Measurements from ENCODE around the gene USP26.
"Not testable (repeated sequence)": the region's sequence is repeated elsewhere in the genome, so short reads cannot be mapped to it uniquely, and the experiment has no call there.

USP26 gene

DNA sequence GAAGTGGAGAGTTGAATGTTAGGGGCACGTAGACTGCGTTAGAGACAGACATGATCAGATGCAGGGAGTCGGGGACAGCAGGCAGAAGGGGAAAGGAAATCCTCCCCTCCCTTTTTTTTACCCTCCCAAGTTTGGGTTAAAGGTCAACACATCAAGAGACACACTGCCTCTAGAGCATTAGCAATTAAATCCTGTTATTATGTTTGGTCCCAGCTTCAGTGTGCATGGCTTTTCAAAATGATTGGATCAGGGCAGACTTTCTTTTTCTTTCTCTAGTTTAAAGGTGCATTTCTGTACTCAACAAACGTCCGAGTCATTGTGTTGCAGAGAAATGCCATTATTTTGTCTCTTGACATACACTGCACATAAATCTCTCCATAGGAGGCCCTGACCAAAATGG, 63.9 kb downstream of the USP26 start:
- no peak for DNase-seq

DNA sequence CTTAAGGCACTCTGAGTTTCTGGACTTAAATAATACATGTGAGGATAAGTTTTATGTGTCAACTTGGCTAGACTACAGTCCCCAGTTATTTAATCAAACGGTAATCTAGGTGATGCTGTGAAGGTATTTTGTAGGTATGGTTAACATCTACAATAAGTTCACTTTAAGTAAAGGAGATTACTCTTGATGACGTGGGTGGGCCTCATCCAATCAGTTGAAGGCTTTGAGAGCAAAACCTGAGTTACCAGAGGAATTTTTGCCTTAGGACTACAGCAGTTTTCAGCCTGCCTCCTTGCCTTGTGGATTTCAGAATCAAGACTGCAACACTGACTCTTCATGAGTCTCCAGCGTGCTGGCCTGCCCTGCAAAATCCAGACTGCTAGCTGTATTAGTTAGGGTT, 78.7 kb downstream of the USP26 start:
- DNase-seq = no peak

DNA sequence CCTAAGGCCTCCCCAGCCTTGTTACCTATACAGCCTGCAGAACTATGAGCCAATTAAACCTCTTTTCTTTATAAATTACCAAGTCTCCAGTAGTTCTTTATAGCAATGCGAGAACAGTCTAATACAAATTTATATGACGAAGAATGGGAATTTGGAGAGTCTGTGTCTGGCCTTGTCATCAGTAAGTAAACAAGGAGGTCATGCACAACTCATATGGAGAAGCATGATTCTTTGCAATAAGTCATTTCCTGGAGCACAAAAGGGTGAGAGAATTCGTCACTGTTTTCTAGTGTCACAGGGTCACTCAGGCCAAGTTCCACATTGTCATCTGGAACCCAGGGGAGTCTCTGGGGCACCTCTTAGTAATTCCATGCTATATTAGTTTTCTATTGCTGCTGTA, 89.5 kb downstream of the USP26 start:
- no peak for DNase-seq

DNA sequence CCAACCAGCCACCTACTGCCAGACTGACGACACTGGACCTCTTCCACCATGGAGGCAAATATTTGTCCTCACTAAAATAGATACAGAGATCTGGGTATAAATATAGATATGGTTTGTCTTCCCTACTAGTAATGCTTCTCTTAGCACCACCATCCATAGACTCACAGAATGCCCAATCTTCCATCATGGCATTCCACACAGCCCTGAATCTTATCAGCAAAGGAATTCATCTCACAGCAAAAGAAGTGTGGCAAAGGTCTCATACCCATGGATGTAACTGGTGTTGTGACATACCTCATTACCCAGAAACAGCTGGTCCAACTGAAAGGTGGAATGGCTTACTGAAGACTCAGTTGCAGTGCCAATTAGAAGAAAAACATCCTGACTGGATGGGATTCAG, 91.3 kb downstream of the USP26 start:
- DNase-seq = no peak

DNA sequence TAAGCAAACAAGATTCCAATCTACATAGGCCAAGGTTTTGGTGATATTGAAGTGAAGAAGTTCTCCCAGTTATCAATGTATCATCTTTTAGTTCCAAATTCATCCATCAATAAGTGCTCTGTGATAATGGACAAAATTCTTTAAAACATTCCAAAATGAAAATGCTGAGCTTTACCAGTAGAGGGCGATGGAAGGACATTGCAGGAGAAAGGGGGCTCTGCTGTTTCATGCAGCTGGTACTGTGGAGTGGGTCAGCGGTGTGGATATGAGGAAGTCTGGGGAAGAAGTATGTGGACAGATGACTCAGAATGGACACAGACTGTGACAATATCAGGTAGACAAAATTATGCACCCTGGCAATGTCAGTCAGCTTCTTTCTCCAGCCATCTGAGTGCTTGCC, 91.9 kb downstream of the USP26 start:
- peak; percentile 20 to 21 for DNase-seq

DNA sequence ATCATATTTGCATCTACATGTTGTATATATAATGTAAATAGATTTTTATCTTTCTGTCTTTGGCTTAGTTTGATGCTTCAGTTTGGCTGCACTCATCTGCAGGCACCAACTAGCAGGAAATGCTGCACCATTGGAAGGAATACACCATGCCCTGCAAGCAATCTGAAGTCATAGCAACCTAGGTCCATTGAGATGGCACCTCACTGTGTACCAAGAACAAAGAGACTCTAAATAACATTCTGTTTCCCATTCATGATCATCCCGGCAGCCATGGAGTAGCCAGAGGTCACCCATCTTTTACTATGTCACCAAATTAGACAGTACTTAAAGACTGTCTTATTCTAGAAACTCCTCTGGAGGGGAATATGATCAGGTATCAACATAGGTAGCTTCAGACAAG, 97.7 kb downstream of the USP26 start:
- DNase-seq = no peak

DNA sequence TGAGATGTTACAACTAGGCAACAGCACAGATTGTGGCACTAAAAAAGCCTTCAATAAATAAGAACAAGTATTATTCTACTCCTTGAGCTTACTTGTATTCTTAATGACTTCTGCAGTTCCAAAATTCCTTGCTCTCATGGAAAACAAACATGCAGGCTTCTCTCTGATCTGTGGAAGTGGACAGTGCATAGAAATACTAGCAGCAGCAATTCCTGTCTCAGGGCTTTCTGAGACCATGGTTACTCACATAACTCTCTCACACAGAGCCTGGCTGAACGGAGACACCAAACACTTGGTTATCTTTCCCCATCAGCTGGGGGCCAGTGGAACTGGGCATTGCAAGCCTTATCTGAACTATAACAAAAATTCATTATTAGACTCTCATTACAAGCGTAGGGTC, 106.1 kb downstream of the USP26 start:
- no peak for DNase-seq

DNA sequence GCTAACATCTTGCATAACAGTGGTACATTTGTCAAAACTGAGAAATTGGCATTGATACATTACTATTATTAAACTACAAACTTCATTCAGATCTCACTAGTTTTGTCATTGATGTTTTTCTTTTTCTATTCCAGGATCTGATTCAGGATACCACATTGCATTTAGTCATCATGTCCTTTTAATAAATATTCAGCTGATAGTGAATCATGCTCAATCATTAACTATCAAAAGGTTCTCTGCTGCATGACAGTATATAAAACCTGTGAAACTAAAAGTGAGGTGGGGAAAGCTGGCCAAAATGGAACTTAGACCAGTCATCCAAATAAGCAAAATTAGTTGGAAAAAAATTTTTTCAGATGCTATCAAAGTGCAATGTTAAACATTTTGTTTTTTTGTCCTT, 110.4 kb downstream of the USP26 start:
- DNase-seq = no peak

DNA sequence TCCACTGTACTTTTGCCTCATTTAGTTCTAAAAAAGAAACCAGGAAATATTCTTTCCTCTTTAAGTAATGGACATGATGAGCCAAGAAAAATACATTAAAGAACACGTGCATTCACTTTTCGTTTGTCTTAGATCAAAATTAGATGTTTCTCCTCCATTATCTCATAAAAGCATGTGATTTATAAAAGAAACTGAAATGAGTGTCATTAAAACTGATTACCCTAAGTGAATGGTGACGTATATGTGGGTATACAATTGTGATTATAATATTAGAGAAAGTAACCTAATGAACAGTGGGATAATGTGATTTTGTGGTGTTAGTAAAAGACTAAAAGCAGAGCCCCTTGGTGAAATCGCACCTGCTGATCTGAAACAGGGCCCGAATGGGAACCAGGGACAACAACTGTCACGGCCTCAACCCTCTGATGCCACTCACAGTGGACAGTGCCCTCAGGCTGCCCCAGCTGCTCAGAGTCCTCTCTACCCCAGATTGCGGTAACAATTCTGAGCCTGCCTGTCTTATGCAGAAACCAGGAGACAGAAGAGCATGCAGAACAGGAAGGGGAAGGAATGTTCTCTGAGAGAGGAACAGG, 112.8 kb downstream of the USP26 start:
- no peak for DNase-seq

DNA sequence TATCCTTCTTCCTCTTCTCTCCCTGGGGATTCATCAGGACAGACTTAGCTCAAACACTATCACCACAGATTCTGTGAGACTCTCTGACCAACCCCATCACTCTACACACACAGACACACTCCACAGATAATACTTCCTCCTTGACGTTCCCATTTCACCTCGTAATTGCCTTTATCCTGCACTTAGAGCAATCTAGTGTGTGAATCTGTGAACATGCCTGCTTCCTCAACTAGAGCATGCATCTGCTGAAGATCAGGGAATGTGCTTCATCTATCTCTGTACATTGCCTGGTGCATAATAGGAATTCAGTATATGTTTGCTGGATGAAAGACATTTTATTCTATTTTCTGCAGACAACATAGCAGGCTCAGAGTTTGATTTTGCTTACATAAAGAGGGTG, 113.4 kb downstream of the USP26 start:
- DNase-seq = no peak

DNA sequence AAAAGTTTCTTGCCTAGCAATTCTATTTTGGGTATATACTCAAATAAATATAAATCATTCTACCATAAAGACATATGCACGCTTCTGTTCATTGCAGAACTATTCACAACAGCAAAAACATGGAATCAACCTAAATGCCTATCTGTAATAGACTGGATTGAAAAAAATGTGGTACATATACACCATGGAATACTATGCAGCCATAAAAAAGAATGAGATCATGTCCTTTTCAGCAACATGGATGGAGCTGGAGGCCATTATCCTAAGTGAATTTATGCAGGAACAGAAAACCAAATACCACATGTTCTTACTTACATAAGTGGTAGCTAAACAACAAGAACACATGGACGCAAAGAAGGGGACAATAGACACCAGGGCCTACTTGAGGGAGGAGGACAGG, 116.9 kb downstream of the USP26 start:
- not testable (repeated sequence) for DNase-seq
